ENCODE measurements around the gene NEURL1.
"Not testable (repeated sequence)": the region's sequence is repeated elsewhere in the genome, so short reads cannot be mapped to it uniquely, and the experiment has no call there.

NEURL1 gene

DNA sequence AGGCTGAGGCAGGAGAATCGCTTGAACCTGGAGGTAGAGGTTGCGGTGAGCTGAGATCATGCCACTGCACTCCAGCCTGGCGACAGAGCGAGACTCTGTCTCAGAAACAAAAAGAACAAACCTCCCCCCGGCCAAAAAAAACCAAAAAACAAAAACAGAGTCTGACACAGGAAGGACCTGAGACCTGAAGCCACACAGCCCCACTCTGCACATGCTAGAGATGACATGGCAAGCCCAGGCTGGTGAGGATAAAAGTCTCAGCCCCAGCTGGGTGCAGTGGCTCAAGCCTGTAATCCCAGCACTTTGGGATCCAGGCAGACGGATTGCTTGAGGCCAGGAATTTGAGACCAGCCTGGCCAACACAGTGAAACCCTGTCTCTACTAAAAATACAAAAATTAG is 139.4 kb downstream of the NEURL1 start:
- DNase-seq, result not testable (repeated sequence)

DNA sequence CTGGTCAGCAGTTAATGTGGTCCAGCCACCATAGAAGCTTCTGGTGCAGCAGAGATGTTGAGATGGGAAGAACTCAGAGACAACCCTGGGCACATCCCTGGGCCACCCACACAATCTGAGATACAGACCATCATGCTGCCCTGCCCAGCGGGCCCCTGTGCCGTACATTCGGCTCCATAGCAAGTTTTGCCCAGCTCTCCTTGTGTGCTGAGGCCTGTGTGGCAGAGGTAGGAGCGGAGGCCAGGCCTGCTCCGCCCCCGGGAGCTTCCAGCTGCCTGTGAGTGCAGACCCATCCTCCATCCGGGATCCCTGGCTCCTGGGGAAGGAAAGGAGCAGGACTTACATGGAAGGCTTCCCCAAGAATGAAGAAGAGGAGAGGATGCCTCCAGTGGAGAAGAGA is 140.3 kb downstream of the NEURL1 start:
- DNase-seq, result no peak

DNA sequence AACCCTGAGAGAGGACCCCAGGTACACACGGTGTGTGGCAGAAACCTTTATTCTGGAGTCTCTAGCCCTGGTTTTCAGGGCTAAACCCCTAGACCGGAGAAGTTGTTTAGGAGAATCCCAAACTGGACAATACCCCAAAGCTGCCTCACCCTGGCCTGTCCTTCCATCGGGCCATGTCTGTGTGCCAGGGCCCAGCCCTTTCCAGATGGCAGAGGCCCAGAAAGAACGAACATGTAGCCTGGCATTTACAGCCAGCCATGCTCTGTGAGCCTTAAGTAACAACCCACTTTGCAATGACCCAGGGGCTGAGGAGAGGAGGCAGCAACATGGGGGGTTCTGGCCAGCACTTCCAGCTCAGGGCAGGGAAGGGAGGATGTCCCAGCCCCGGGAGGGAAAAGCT is 142.1 kb downstream of the NEURL1 start:
- no peak for DNase-seq

DNA sequence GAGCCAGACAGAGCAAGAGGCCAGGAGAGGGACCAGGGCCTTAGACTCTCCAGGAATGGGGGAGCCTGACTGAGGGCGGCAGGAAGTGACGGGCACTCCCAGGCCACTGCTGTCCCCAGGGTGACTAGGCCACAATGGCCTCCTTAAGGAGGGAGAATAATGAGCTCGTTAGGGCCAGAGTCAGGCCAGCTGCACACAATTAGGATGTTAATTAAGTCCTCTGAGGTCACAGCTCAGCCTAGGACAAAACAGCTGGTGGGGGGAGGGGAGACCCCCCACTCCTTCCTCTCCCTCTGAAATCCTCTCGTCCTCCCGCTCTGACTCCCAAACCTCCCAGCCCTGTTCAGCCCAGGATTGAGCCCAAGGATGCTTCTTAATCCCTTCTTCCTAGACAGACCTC is 143.0 kb downstream of the NEURL1 start:
- no peak for DNase-seq

DNA sequence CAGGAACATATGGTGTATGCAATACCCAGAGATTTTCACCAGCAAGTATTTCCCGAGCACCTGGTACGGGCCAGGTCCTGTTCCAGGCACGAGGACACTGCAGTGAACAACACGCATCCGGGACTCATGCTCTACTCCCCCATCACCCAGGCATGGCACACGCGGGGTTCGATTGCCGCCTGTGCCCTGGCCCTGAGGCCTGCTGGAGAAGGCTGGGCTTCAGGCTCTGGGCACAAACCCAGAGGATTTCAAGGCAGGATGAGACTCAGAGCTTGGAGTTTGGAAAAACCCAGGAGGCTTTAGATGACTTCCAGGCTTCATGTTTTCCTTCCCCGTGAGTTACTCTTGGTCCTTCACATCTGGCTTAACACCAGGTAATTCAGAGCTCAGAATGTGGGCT is 143.5 kb downstream of the NEURL1 start:
- no peak for DNase-seq

DNA sequence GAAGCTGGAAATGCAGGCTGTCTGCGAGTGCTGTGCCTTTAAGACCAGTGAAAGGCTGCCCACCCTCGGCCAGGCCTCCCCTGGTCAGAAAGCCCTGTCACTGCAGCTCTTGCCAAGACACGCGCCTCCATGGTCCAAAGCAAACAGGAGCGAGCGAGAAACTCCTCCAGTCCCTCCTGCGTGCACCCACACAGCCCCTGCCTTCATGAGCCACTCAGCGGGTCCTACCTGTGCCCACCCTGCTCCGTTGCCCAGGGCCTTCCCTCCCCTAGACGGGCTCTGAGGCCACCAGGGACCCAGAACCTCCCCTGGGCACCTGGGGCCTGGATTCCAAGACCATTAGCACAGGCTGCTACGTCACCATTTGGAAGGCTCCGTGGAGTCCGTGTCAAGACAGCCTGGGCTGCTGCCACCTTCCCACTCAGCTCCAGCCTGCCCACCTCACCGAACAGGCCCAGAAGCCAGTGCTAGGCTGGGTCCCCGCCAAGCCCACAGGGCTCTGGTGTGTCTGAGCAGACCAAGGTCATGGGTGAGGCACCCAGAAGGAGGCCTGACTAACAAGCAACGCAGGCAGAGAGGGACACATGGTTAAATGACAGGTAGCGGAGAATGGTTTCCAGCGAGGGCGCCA is 144.5 kb downstream of the NEURL1 start:
- DNase-seq, result no peak

DNA sequence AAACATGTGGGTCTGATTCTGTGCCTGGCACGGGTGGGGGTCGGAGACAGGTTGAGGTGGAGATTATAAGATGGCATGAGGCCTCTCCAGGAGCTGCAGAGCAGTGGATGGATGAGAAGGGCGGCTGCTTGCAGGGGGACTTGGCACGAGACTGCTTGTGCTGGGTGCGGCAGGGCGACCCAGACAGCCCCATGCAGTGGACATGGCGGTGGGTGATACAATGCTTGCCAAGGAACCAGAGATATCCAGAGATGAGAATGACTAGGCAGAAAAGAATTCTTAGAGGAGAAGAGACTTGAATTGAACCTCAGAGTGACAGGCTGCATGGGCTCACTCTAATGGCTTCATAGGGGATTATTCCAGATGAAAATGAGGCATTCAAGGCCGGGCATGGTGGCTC is 145.4 kb downstream of the NEURL1 start:
- no peak for DNase-seq

DNA sequence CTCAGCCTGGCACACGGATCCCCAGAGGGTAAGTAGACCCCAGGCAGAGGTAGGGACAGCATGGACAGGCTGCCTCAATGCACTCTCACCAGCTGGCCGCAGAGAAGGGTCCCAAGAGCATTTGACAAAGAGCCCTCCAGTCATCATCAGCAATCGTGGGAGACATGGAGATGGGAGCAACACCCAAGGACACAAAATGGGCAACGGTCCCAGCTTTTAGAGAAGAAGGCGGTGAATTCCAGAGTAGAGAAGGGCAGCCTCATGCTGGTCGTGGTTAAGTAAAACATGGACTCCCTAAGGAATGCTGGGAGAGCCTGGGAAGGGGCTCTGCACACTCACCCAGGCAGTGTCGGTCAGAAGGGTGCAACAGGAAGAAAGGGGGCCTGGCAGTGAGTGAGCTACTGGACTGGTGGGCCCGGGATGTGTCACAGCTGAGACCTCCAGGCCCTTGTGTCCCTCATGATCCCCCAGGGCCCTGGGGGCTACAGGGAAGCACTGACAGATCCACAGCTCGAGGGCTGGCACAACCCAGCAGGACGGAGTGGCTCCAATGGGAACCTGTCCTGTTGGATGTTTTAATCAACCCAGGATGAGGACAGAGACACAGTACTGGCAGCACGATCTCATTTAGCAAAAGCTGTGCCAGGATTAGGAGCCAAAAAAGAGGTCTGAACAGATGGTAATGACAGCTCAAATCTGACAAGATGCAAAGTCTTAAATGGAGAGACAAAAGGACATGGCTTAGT is 147.1 kb downstream of the NEURL1 start:
- DNase-seq, result no peak

DNA sequence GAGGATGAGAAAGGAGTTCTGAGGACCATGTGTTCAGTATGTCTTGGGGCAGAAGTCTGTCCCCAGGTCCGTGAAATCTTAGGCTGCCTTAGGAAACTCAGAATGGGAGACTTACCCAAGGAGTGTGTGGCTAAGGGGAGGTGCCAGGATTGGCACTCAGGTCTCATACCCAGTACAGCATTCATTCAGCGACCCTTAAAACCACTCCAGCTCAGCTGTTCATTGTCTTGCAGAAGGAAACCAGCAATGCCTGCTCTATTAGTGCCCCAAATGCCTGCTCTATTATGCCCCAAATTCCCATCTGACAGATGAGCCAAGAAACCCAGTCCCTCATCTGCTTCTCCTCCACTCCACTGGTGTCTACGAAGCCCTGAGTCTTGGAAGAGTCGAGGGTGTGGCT is 147.8 kb downstream of the NEURL1 start:
- DNase-seq, result no peak

Measured in NCI-H1436 treated with DMSO at 0.1 percent for 48 hours (cell line).